H1 (cell line): ENCODE results near the gene MMP20. TPM values are rescaled to one million over a fixed set of nuclear protein-coding genes. Genes with fewer than 3 reads are reported as not detected.

ENCODE experiments used
- CTCF ChIA-PET: fragments of 300-600 bp; sonication (Branson Sonifier 250); formaldehyde crosslinking; loops from one replicate; lab custom pipeline; 2021; ENCODE audit not compliant: partially characterized antibody; lab: Charles Lee
- POLR2A ChIA-PET: fragments of 300-600 bp; sonication (Branson Sonifier 250); formaldehyde crosslinking; loops from one replicate; lab custom pipeline; 2021; ENCODE audit warnings: inconsistent platforms; ENCODE audit not compliant: partially characterized antibody; lab: Charles Lee
- DNase-seq, 2 experiments: peaks; one replicate each; pipeline versions ENCODE4 v3.0.0 to v3.0.0-alpha.2; 2010 to 2022; ENCODE audit warnings: low spot score in 2 of 2, low read depth in 1 of 2, mixed read lengths in 1 of 2
- FAIRE-seq: peaks from 2 replicates; lab custom pipeline; 2011; peaks lifted over from hg19 to GRCh38; lab: Jason Lieb, UNC
- H2AFZ ChIP-seq: 2 replicates; pipeline ENCODE4 v1.8.1; 2012; ENCODE audit warnings: low read length, inconsistent platforms
- H2AK5ac ChIP-seq: 2 replicates; pipeline ENCODE4 v1.6.1; 2013; ENCODE audit warnings: low read depth, low read length
- H2BK120ac ChIP-seq: replicated peaks from 2 replicates; pipeline ENCODE3; 2013; ENCODE audit warnings: low read depth, low read length, inconsistent platforms
- H2BK12ac ChIP-seq: 2 replicates; pipeline ENCODE4 v1.6.1; 2013; ENCODE audit warnings: low read depth, low read length
- H2BK15ac ChIP-seq: 2 replicates; pipeline ENCODE4 v1.6.1; 2013; ENCODE audit warnings: low read length
- H2BK20ac ChIP-seq: 2 replicates; pipeline ENCODE4 v1.6.1; 2013; ENCODE audit warnings: low read length
- H2BK5ac ChIP-seq: 2 replicates; pipeline ENCODE4 v1.6.1; 2013; ENCODE audit warnings: low read depth, low read length
- H3K14ac ChIP-seq: 2 replicates; pipeline ENCODE4 v1.6.1; 2013; ENCODE audit warnings: inconsistent platforms; ENCODE audit not compliant: insufficient read length
- H3K18ac ChIP-seq: 2 replicates; pipeline ENCODE4 v1.6.1; 2013; ENCODE audit warnings: low read length; ENCODE audit errors: extremely low read depth
- H3K23ac ChIP-seq: 2 replicates; pipeline ENCODE4 v1.6.1; 2013; ENCODE audit warnings: inconsistent platforms; ENCODE audit not compliant: insufficient read length
- H3K23me2 ChIP-seq: 2 replicates; pipeline ENCODE4 v1.6.1; 2013; ENCODE audit warnings: low read depth, low read length
- H3K27ac ChIP-seq: 2 replicates; pipeline ENCODE4 v1.6.1; 2011; ENCODE audit warnings: low read depth, low read length, inconsistent platforms
- H3K27me3 ChIP-seq, 4 experiments: replicated peaks in 1 of 4; 1 replicate in 1 of 4; 2 replicates in 3 of 4; pipeline versions ENCODE4 v1.6.1 to v1.8.1; 2011 to 2013; ENCODE audit warnings: low read length in 3 of 4, mild to moderate bottlenecking in 3 of 4, inconsistent platforms in 2 of 4, mixed read lengths in 2 of 4, moderate library complexity in 1 of 4; ENCODE audit not compliant: control insufficient read depth in 3 of 4, insufficient read depth in 3 of 4; ENCODE audit errors: extremely low read depth in 1 of 4
- H3K36me3 ChIP-seq, 4 experiments: 2 replicates each; pipeline versions ENCODE4 v1.6.1 to v1.8.1; 2011 to 2013; ENCODE audit warnings: mild to moderate bottlenecking in 4 of 4, low read length in 3 of 4, moderate library complexity in 2 of 4, control low read depth in 1 of 4, inconsistent platforms in 1 of 4; ENCODE audit not compliant: insufficient read depth in 4 of 4, control insufficient read depth in 2 of 4
- H3K4ac ChIP-seq: replicated peaks from 2 replicates; pipeline ENCODE3; 2013; ENCODE audit warnings: low read length, low read depth, mixed read lengths, inconsistent platforms; ENCODE audit not compliant: insufficient read length
- H3K4me1 ChIP-seq, 4 experiments: replicated peaks in 1 of 4; 1 replicate in 1 of 4; 2 replicates in 3 of 4; pipeline versions ENCODE4 v1.6.1 to v1.8.1; 2011 to 2013; ENCODE audit warnings: low read length in 3 of 4, inconsistent platforms in 2 of 4, mixed read lengths in 1 of 4; ENCODE audit not compliant: insufficient read depth in 4 of 4, control insufficient read depth in 3 of 4
- H3K4me2 ChIP-seq, 2 experiments: 2 replicates each; pipeline versions ENCODE4 v1.6.1 to v1.8.1; 2011 to 2013; ENCODE audit warnings: low read depth in 2 of 2, low read length in 2 of 2, control low read depth in 1 of 2, inconsistent platforms in 1 of 2, mild to moderate bottlenecking in 1 of 2; ENCODE audit not compliant: insufficient read depth in 1 of 2
- H3K4me3 ChIP-seq, 4 experiments: fragments of 200-600, 300-600 bp in 1 of 4; sonication (generic), shearing (Covaris generic), sonication (Bioruptor Twin) in 1 of 4; 2 replicates each; pipeline versions ENCODE4 v1.5.1 to v1.8.1; 2011 to 2016; ENCODE audit warnings: low read length in 4 of 4, low read depth in 3 of 4, control low read depth in 2 of 4, inconsistent platforms in 2 of 4, mild to moderate bottlenecking in 2 of 4, mixed read lengths in 1 of 4, moderate library complexity in 1 of 4; ENCODE audit not compliant: insufficient read depth in 2 of 4; ENCODE audit errors: extremely low read depth in 1 of 4
- H3K56ac ChIP-seq: replicated peaks from 2 replicates; pipeline ENCODE3; 2013; ENCODE audit warnings: low read depth, mild to moderate bottlenecking, mixed read lengths, low read length, inconsistent platforms; ENCODE audit not compliant: insufficient read length
- H3K79me1 ChIP-seq: 2 replicates; pipeline ENCODE4 v1.6.1; 2013; ENCODE audit warnings: low read depth, low read length, control low read depth
- H3K79me2 ChIP-seq, 2 experiments: 2 replicates each; pipeline versions ENCODE4 v1.6.1 to v1.8.1; 2012 to 2013; ENCODE audit warnings: low read length in 2 of 2, mild to moderate bottlenecking in 2 of 2, inconsistent platforms in 1 of 2; ENCODE audit not compliant: insufficient read depth in 2 of 2, control insufficient read depth in 1 of 2
- H3K9ac ChIP-seq, 4 experiments: replicated peaks in 1 of 4; 1 replicate in 1 of 4; 2 replicates in 3 of 4; pipeline versions ENCODE4 v1.6.1 to v1.8.1; 2011 to 2013; ENCODE audit warnings: low read depth in 3 of 4, low read length in 3 of 4, control low read depth in 2 of 4, mild to moderate bottlenecking in 2 of 4, moderate library complexity in 2 of 4, inconsistent platforms in 1 of 4; ENCODE audit errors: extremely low read depth in 1 of 4
- H3K9me3 ChIP-seq, 2 experiments: 2 replicates each; pipeline versions ENCODE4 v1.6.1 to v1.8.1; 2012 to 2013; ENCODE audit warnings: mild to moderate bottlenecking in 2 of 2, moderate library complexity in 2 of 2, control low read depth in 1 of 2, inconsistent platforms in 1 of 2, low read depth in 1 of 2, low read length in 1 of 2, mixed read lengths in 1 of 2; ENCODE audit not compliant: insufficient read depth in 2 of 2
- H4K20me1 ChIP-seq, 2 experiments: replicated peaks in 1 of 2; 2 replicates each; pipeline versions ENCODE3 to v1.8.1; 2011 to 2013; ENCODE audit warnings: inconsistent platforms in 2 of 2, low read length in 2 of 2, mild to moderate bottlenecking in 1 of 2; ENCODE audit not compliant: insufficient read depth in 2 of 2, control insufficient read depth in 1 of 2
- H4K5ac ChIP-seq: 2 replicates; pipeline ENCODE4 v1.6.1; 2013; ENCODE audit warnings: low read length, low read depth, mixed read lengths, inconsistent platforms; ENCODE audit not compliant: insufficient read length
- H4K8ac ChIP-seq: 2 replicates; pipeline ENCODE4 v1.8.0; 2013; ENCODE audit warnings: mild to moderate bottlenecking, moderate library complexity, low read length, inconsistent platforms; ENCODE audit not compliant: insufficient read depth; ENCODE audit errors: extremely low read depth
- H4K91ac ChIP-seq: replicated peaks from 2 replicates; pipeline ENCODE3; 2013; ENCODE audit warnings: low read length, mixed read lengths, inconsistent platforms; ENCODE audit not compliant: insufficient read length
- ASH2L ChIP-seq: fragments of 200-600, 300-600 bp; sonication (generic); IDR thresholded peaks from one replicate; pipeline ENCODE4 v1.7.1; 2017; ENCODE audit warnings: low read length
- CTBP2 ChIP-seq: IDR thresholded peaks from 2 replicates; pipeline ENCODE4 v1.7.0; 2011; ENCODE audit warnings: borderline replicate concordance, mild to moderate bottlenecking, moderate library complexity, mixed read lengths, low read length; ENCODE audit not compliant: insufficient read depth, insufficient read length
- SRF ChIP-seq: IDR thresholded peaks from 2 replicates; pipeline ENCODE4 v1.6.1; 2011; ENCODE audit warnings: mild to moderate bottlenecking, low read depth, low read length, moderate library complexity
- polyA plus RNA-seq, 7 experiments: library from polyadenylated mRNA; depleted of rRNA in 3 of 7; stranded (reverse) in 5 of 7; unstranded in 2 of 7; fragments of >200 nt in 5 of 7; fragments of 200-250 nt in 2 of 7; gene quantifications; 1 replicate in 5 of 7; 2 replicates in 1 of 7; 4 replicates in 1 of 7; pipeline versions ENCODE4 v1.2.1 to v1.2.3, GENCODE V29; 2011 to 2013; ENCODE audit warnings: missing spikeins in 2 of 7, mixed read lengths in 2 of 7
- total RNA-seq: library from RNA; stranded (reverse); fragmentation: NEBNext Ultra II Directional; extraction: Animal tissue kit (Norgen Biotek cat#: 25700); gene quantifications from 2 replicates; pipeline ENCODE4 v1.2.1, GENCODE V29; 2021
- TF ChIP-seq, protein P1 (sequence below): IDR thresholded peaks from 2 replicates; pipeline ENCODE4 v1.6.1; 2012; ENCODE audit warnings: low read length, inconsistent platforms

Gene MMP20
- total and polyA plus RNA-seq, 2 of the 8 experiments (the other 6 are each of a cell fraction or from before 2014, with no cell fraction given) = not detected

DNA sequence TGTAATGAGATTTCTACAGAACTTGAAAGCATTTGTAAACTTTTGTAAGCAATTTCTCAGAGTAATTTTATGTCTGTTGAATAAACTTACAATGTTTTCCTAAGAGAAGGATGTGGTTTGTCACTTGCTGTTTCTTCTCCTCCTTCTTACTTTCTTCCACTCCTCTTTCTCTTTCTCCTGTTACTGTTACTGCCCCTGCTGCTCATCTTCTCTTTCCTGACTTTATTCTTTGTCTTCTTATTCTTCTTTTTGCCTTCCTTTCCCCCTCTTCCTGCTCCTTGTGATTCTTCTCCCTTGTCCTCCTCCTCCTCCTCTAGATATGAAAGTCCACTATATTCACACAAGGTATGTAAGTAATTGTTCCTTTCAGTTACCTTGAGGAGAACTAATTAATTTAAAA is 63.5 kb downstream of the MMP20 start:
- Histone ChIP-seq H3K9ac (no peak overlapping the region), H3K27me3 (no peaks in the 10 kb centered on the region), H3K4ac (no peak overlapping the region), H3K4me2 (no peak overlapping the region), H3K4me1 (peaks cover 0 to 2% (median 0%) of the 10 kb centered on the region in 4 experiments; a peak in 1 of 7 replicates), H4K91ac (no peak overlapping the region), H4K8ac (no peak overlapping the region), H3K4me3 (no peak overlapping the region), H2BK120ac (no peak overlapping the region), H4K5ac (no peak overlapping the region), H2AFZ (no peak overlapping the region), H2BK15ac (no peak overlapping the region), H3K18ac (no peak overlapping the region), H4K20me1 (no peaks in the 10 kb centered on the region), H3K79me2 (no peaks in the 10 kb centered on the region), H3K56ac (no peak overlapping the region), H2BK12ac (no peak overlapping the region), H3K23ac (no peak overlapping the region), H3K79me1 (no peaks in the 10 kb centered on the region), H3K36me3 (no peaks in the 10 kb centered on the region; a peak in 1 of 8 replicates), H2BK20ac (no peak overlapping the region), H3K23me2 (no peaks in the 10 kb centered on the region), H2AK5ac (no peak overlapping the region), H2BK5ac (no peak overlapping the region), H3K14ac (no peak overlapping the region), H3K27ac (no peak overlapping the region), H3K9me3 (peaks cover 0 to 3% of the 10 kb centered on the region in 2 experiments; a peak in 2 of 4 replicates)
- ChIA-PET POLR2A (no interaction called here), CTCF (no interaction called here)
- FAIRE-seq (no peak), DNase-seq (no peak)
- TF ChIP-seq CTBP2 (no peak), SRF (no peak), ASH2L (no peak)
- TF ChIP-seq, protein P1, sequence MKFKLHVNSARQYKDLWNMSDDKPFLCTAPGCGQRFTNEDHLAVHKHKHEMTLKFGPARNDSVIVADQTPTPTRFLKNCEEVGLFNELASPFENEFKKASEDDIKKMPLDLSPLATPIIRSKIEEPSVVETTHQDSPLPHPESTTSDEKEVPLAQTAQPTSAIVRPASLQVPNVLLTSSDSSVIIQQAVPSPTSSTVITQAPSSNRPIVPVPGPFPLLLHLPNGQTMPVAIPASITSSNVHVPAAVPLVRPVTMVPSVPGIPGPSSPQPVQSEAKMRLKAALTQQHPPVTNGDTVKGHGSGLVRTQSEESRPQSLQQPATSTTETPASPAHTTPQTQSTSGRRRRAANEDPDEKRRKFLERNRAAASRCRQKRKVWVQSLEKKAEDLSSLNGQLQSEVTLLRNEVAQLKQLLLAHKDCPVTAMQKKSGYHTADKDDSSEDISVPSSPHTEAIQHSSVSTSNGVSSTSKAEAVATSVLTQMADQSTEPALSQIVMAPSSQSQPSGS = no peak
